Measurements from ENCODE around the gene SUSD5.

The SUSD5 gene

GRCh38 chr3:33229066-33229465 is 10.5 kb upstream of the SUSD5 start:
- CTCF ChIA-PET, result no interaction called here
- POLR2A ChIA-PET, result no interaction called here

DNA sequence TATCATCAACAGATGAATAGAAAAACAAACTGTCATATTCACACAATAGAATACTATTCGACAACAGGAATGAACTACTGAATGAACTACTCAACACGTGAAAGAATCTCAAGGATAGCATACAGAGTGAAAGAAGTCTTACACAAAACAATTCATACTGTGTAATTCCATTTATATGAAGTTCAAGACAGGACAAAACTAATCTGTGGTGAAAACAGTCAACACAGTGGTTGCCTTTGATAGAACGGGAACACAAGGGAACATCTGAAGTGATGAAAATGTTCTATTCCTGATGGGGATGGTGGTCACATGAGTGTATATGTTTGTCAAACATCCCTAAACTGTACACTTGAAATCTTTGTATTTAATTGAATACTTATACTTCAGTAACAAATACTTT is 2.6 kb upstream of the SUSD5 start:
- Histone ChIP-seq H3K4me3 (ENCODE audit: low read depth, low read length) (no peak overlapping the region), H3K4me1 (ENCODE audit: control insufficient read depth, insufficient read depth, low read length) (no peaks in the 10 kb centered on the region), H3K9me3 (ENCODE audit: control insufficient read depth, insufficient read depth, low read depth, low read length) (no peaks in the 10 kb centered on the region), H3K36me3 (ENCODE audit: control insufficient read depth in 2 of 2, insufficient read depth in 1 of 2, low read length in 2 of 2) (no peaks in the 10 kb centered on the region), H3K27ac (ENCODE audit: extremely low read depth, low read depth, low read length) (no peak overlapping the region)
- ChIA-PET CTCF (no interaction called here), POLR2A (no interaction called here)
- TF ChIP-seq, protein P1, sequence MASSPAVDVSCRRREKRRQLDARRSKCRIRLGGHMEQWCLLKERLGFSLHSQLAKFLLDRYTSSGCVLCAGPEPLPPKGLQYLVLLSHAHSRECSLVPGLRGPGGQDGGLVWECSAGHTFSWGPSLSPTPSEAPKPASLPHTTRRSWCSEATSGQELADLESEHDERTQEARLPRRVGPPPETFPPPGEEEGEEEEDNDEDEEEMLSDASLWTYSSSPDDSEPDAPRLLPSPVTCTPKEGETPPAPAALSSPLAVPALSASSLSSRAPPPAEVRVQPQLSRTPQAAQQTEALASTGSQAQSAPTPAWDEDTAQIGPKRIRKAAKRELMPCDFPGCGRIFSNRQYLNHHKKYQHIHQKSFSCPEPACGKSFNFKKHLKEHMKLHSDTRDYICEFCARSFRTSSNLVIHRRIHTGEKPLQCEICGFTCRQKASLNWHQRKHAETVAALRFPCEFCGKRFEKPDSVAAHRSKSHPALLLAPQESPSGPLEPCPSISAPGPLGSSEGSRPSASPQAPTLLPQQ (tag by site-specific recombination; IDR thresholded peaks at IDR 0.05), result no peak
- no peak for TF ChIP-seq KLF9 (tag by site-specific recombination; IDR thresholded peaks at IDR 0.05; ENCODE audit: low read depth)
- TF ChIP-seq ZNF155 (tag by site-specific recombination; IDR thresholded peaks at IDR 0.05), result no peak
- TF ChIP-seq HIC1 (tag by site-specific recombination; IDR thresholded peaks at IDR 0.05), result no peak
- no peak for TF ChIP-seq ZNF266 (tag by site-specific recombination; IDR thresholded peaks at IDR 0.05; ENCODE audit: low read depth)
- no peak for TF ChIP-seq ZNF341 (tag by site-specific recombination; IDR thresholded peaks at IDR 0.05; ENCODE audit: low read depth)
- TF ChIP-seq HOXD13 (CRISPR knock-in tag; IDR thresholded peaks at IDR 0.05; ENCODE audit: borderline replicate concordance), result no peak
- TF ChIP-seq ZNF785 (tag by site-specific recombination; IDR thresholded peaks at IDR 0.05), result no peak
- no peak for TF ChIP-seq ZSCAN16 (tag by site-specific recombination; IDR thresholded peaks at IDR 0.05)
- TF ChIP-seq ZNF747 (tag by site-specific recombination; IDR thresholded peaks at IDR 0.05), result no peak
- TF ChIP-seq OSR2 (tag by site-specific recombination; IDR thresholded peaks at IDR 0.05), result no peak
- no peak for TF ChIP-seq ZNF488 (tag by site-specific recombination; IDR thresholded peaks at IDR 0.05)

More at GRCh38 chr3:33229066-33229465, 10.5 kb upstream of the SUSD5 start:
- Histone ChIP-seq H3K36me3 (ENCODE audit: control insufficient read depth in 2 of 2, insufficient read depth in 1 of 2, low read length in 2 of 2) (no peaks in the 10 kb centered on the region), H3K4me3 (ENCODE audit: low read depth, low read length) (no peak overlapping the region), H3K27ac (ENCODE audit: extremely low read depth, low read depth, low read length) (no peak overlapping the region), H3K9me3 (ENCODE audit: control insufficient read depth, insufficient read depth, low read depth, low read length) (no peaks in the 10 kb centered on the region), H3K4me1 (ENCODE audit: control insufficient read depth, insufficient read depth, low read length) (no peaks in the 10 kb centered on the region)
- no peak for TF ChIP-seq ZNF654 (tag by site-specific recombination; IDR thresholded peaks at IDR 0.05; ENCODE audit: low read depth)
- TF ChIP-seq ZNF23 (tag by site-specific recombination; IDR thresholded peaks at IDR 0.05; ENCODE audit: borderline replicate concordance), result no peak
- no peak for TF ChIP-seq ZNF664 (tag by site-specific recombination; IDR thresholded peaks at IDR 0.05)
- no peak for TF ChIP-seq ZNF488 (tag by site-specific recombination; IDR thresholded peaks at IDR 0.05)
- TF ChIP-seq, protein P2, sequence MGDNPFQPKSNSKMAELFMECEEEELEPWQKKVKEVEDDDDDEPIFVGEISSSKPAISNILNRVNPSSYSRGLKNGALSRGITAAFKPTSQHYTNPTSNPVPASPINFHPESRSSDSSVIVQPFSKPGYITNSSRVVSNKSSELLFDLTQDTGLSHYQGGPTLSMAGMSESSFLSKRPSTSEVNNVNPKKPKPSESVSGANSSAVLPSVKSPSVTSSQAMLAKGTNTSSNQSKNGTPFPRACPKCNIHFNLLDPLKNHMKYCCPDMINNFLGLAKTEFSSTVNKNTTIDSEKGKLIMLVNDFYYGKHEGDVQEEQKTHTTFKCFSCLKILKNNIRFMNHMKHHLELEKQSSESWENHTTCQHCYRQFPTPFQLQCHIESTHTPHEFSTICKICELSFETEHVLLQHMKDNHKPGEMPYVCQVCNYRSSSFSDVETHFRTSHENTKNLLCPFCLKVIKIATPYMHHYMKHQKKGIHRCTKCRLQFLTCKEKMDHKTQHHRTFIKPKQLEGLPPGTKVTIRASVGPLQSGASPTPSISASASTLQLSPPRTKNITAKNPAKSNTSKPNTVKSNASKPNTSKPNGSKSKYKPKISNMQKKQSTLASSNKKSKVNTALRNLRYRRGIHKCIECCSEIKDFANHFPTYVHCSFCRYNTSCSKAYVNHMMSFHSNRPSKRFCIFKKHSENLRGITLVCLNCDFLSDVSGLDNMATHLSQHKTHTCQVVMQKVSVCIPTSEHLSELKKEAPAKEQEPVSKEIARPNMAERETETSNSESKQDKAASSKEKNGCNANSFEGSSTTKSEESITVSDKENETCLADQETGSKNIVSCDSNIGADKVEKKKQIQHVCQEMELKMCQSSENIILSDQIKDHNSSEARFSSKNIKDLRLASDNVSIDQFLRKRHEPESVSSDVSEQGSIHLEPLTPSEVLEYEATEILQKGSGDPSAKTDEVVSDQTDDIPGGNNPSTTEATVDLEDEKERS (tag by site-specific recombination; IDR thresholded peaks at IDR 0.05), result no peak
- TF ChIP-seq, protein P3, sequence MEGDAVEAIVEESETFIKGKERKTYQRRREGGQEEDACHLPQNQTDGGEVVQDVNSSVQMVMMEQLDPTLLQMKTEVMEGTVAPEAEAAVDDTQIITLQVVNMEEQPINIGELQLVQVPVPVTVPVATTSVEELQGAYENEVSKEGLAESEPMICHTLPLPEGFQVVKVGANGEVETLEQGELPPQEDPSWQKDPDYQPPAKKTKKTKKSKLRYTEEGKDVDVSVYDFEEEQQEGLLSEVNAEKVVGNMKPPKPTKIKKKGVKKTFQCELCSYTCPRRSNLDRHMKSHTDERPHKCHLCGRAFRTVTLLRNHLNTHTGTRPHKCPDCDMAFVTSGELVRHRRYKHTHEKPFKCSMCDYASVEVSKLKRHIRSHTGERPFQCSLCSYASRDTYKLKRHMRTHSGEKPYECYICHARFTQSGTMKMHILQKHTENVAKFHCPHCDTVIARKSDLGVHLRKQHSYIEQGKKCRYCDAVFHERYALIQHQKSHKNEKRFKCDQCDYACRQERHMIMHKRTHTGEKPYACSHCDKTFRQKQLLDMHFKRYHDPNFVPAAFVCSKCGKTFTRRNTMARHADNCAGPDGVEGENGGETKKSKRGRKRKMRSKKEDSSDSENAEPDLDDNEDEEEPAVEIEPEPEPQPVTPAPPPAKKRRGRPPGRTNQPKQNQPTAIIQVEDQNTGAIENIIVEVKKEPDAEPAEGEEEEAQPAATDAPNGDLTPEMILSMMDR (tag by site-specific recombination; IDR thresholded peaks at IDR 0.05), result no peak
- no peak for TF ChIP-seq KLF10 (tag by site-specific recombination; IDR thresholded peaks at IDR 0.05)
- no peak for TF ChIP-seq ZBTB48 (tag by site-specific recombination; IDR thresholded peaks at IDR 0.05)
- no peak for TF ChIP-seq KLF9 (tag by site-specific recombination; IDR thresholded peaks at IDR 0.05; ENCODE audit: low read depth)
- no peak for TF ChIP-seq OSR2 (tag by site-specific recombination; IDR thresholded peaks at IDR 0.05)
- TF ChIP-seq YY1 (tag by site-specific recombination; IDR thresholded peaks at IDR 0.05), result no peak
- no peak for TF ChIP-seq ZSCAN5A (tag by site-specific recombination; IDR thresholded peaks at IDR 0.05)
- TF ChIP-seq TRIM28 (IDR thresholded peaks at IDR 0.05; ENCODE audit: borderline replicate concordance, low read length), result no peak

Data from HEK293 (cell line).